Measurements from ENCODE around the gene CRYL1.

The CRYL1 gene

GRCh38 chr13:20442375-20442774 is 83.3 kb downstream of the CRYL1 start:
- no peak for TF ChIP-seq CTCF (IDR thresholded peaks at IDR 0.05; ENCODE audit: poor library complexity, severe bottlenecking)
- no peak for DNase-seq (ENCODE audit: low spot score)
- Histone ChIP-seq H3K27me3 (ENCODE audit: insufficient read depth, poor library complexity, severe bottlenecking) (no peaks in the 10 kb centered on the region), H3K9me3 (ENCODE audit: severe bottlenecking) (no peaks in the 10 kb centered on the region), H3K27ac (ENCODE audit: poor library complexity, severe bottlenecking) (no peak overlapping the region), H3K4me1 (ENCODE audit: insufficient read depth, poor library complexity, severe bottlenecking) (peaks cover 14% of the 10 kb centered on the region), H3K36me3 (ENCODE audit: low read depth) (no peaks in the 10 kb centered on the region), H3K4me3 (ENCODE audit: severe bottlenecking) (no peak overlapping the region)
- no peak; the same call in 2 of the 3 replicates for ATAC-seq (ENCODE audit: low read depth)

GRCh38 chr13:20441879-20442278 is 83.8 kb downstream of the CRYL1 start:
- H3K36me3 ChIP-seq (ENCODE audit: low read depth) = no peaks in the 10 kb centered on the region
- no peaks in the 10 kb centered on the region for H3K27me3 ChIP-seq (ENCODE audit: insufficient read depth, poor library complexity, severe bottlenecking)
- no peak for TF ChIP-seq CTCF (IDR thresholded peaks at IDR 0.05; ENCODE audit: poor library complexity, severe bottlenecking)
- no peaks in the 10 kb centered on the region for H3K9me3 ChIP-seq (ENCODE audit: severe bottlenecking)
- H3K4me3 ChIP-seq (ENCODE audit: severe bottlenecking) = no peak overlapping the region
- no peak overlapping the region for H3K27ac ChIP-seq (ENCODE audit: poor library complexity, severe bottlenecking)
- DNase-seq (ENCODE audit: low spot score) = no peak
- peaks cover 14% of the 10 kb centered on the region for H3K4me1 ChIP-seq (ENCODE audit: insufficient read depth, poor library complexity, severe bottlenecking)
- ATAC-seq (ENCODE audit: low read depth) = peak; percentile 83

- Histone ChIP-seq H3K9me3 (ENCODE audit: severe bottlenecking) (no peaks in the 10 kb centered on the region), H3K4me3 (ENCODE audit: severe bottlenecking) (no peak overlapping the region), H3K27ac (ENCODE audit: poor library complexity, severe bottlenecking) (no peak overlapping the region), H3K27me3 (ENCODE audit: insufficient read depth, poor library complexity, severe bottlenecking) (no peaks in the 10 kb centered on the region), H3K4me1 (ENCODE audit: insufficient read depth, poor library complexity, severe bottlenecking) (peaks cover 14% of the 10 kb centered on the region), H3K36me3 (ENCODE audit: low read depth) (no peaks in the 10 kb centered on the region)
- no peak for DNase-seq (ENCODE audit: low spot score)
- ATAC-seq (ENCODE audit: low read depth) = no peak
- no peak for TF ChIP-seq CTCF (IDR thresholded peaks at IDR 0.05; ENCODE audit: poor library complexity, severe bottlenecking)
Measured at GRCh38 chr13:20441056-20441455, 84.6 kb downstream of the CRYL1 start.

GRCh38 chr13:20439261-20439660 is 86.4 kb downstream of the CRYL1 start:
- TF ChIP-seq CTCF (IDR thresholded peaks at IDR 0.05; ENCODE audit: poor library complexity, severe bottlenecking) = no peak
- Histone ChIP-seq H3K27ac (ENCODE audit: poor library complexity, severe bottlenecking) (no peak overlapping the region), H3K36me3 (ENCODE audit: low read depth) (no peaks in the 10 kb centered on the region), H3K4me1 (ENCODE audit: insufficient read depth, poor library complexity, severe bottlenecking) (peaks cover 14% of the 10 kb centered on the region), H3K27me3 (ENCODE audit: insufficient read depth, poor library complexity, severe bottlenecking) (no peaks in the 10 kb centered on the region), H3K4me3 (ENCODE audit: severe bottlenecking) (no peak overlapping the region), H3K9me3 (ENCODE audit: severe bottlenecking) (no peaks in the 10 kb centered on the region)
- no peak for ATAC-seq (ENCODE audit: low read depth)
- no peak for DNase-seq (ENCODE audit: low spot score)

GRCh38 chr13:20438801-20439200 is 86.9 kb downstream of the CRYL1 start:
- TF ChIP-seq CTCF (IDR thresholded peaks at IDR 0.05; ENCODE audit: poor library complexity, severe bottlenecking) = no peak
- Histone ChIP-seq H3K27ac (ENCODE audit: poor library complexity, severe bottlenecking) (no peak overlapping the region), H3K9me3 (ENCODE audit: severe bottlenecking) (no peaks in the 10 kb centered on the region), H3K36me3 (ENCODE audit: low read depth) (no peaks in the 10 kb centered on the region), H3K4me1 (ENCODE audit: insufficient read depth, poor library complexity, severe bottlenecking) (peaks cover 14% of the 10 kb centered on the region), H3K4me3 (ENCODE audit: severe bottlenecking) (no peak overlapping the region), H3K27me3 (ENCODE audit: insufficient read depth, poor library complexity, severe bottlenecking) (no peaks in the 10 kb centered on the region)
- ATAC-seq (ENCODE audit: low read depth) (no peak), DNase-seq (ENCODE audit: low spot score) (no peak)

All from RWPE2 (cell line).